Activated CD4-positive, alpha-beta T cell treated with anti-CD3 and anti-CD28 coated beads for 4 hours (primary cell): Measurements from ENCODE around the gene APCDD1.

ENCODE experiments used
- DNase-seq, 2 donors: peaks; one replicate each; pipeline ENCODE4 v3.0.0-alpha.2; 2020

Gene APCDD1

DNA sequence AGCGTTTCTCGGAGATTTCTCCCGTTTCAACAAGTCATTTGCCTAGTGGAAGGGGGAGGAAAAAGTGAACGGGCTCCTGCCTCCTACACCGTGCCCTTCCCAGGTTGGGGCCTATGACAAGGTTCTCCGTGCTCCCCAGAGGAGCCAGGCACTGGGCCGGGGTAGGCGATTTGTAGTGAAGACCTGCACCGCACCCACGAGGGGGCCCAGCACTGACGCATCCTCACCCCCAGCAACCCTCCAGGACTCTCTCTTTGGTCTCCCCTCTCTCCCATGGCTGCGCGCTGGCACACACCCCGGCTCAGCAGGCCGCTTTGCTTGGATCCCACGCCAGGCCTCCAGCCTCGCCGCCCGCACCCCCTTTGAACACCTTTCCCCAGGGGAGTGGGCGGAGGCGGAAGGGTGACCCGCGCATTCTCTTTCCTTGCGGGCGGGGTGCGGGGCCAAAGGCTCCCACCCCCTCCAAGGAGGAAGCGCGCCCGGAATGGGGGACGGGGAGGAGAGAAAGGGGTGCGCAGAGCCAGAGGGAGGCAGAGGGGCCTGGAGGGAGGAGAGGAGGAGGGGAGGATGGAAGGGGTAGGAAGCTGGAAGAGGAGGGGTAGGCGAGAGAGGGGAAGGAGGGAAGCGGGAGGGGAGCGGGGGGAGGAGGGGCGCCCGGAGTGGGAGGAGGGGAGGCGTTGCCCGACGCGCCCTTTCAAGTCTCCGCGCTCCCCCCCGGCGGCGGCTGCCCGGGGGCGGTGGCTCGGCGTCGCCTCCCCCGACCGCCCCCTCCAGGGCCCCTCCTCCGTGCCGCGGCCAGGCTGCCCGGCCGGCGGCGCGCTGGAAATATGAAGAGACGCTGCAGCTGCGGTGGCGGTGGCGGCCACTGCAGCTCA lies at the start of gene APCDD1:
TSS of gene APCDD1 (plus strand) at position 830 of the 875 bp plus-strand sequence. CDS start 347 bp downstream, outside the sequence.
- DNase-seq, result no peak

- no peak for DNase-seq
These were observed 49.4 kb upstream of the APCDD1 start for GRCh38 chr18:10405014-10405493.

DNA sequence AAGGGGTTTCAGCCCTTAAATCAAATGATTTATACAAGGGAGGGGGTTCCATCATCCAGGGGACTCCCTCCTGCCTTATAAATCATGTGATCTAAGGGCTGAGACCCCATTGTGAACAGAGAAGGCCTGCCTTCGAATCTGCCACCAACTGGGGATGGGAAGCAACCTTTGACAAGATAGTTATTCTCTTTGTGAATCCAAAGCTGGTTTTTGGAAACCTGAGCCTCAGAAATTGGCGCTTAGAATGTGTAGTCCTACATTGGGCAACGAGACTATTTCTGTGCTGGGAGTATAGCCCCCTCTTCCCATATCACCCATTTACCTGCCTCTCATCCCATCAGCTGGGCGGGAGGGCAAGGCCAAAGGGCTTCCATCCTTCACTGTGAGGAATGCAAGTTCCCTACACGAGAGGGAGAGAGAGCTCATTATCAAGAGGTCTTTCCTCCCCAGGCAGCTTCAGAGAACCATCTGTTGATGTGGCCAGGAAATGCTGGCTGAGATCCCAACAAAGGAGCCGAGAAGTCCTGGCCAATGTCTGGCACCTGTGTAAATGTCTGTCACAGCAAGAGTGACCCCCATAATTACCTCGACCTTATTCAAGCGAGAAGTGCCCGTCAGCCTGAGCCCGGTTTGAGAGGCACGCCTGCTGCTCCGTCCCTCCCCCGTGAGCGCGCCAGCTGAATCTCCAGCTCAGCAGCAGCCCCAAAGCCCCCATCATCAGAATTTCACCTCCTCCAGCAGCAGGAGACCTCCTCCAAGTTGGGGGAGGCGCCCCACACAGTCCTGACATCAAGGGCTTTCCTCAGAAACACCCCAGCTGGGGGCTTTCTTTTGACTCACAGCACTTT lies 48.4 kb upstream of the APCDD1 start:
- no peak for DNase-seq

- no peak for DNase-seq
These were observed 46.3 kb upstream of the APCDD1 start for GRCh38 chr18:10408131-10408530.

- no peak for DNase-seq
These were observed 45.4 kb upstream of the APCDD1 start for GRCh38 chr18:10409041-10409440.

DNA sequence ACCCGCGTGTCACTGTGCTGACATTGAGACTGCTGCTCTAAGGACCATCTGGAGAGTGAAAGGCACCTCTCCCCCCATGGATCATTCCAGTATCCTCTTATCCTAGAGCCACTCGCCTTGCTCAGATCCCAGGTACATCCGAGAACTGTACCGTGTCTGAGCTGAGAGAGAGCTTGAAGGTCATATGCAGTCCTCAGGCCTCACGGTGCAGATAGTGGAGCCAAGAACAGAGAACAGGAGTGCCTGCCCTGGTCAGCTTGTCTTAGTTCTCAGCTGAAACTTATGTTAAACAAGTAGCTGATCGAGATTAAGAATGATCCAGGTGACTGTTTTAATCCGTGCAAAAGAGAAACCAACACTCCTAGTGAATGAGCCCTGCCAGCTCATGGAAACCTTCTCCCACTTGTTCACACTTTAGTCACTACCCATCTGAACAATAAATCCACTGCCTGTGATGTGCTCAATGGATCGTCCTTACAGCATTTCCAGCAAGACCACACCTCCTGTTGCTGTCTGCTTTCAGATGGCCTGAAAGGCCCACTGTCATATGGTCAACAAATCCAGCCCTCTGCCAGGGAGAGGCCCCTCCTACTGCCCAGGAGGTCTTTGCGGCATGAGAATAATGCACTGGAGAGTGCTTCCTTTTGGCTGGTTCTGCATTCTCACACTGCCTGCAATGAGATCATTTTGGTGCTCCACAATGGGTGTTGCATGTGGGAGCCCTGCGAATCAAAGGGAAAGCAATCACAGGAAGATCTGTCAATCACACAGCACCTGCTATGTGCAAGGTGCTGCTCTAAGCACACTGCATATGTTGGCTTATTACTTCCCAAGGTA lies 43.7 kb upstream of the APCDD1 start:
- DNase-seq, result no peak

DNA sequence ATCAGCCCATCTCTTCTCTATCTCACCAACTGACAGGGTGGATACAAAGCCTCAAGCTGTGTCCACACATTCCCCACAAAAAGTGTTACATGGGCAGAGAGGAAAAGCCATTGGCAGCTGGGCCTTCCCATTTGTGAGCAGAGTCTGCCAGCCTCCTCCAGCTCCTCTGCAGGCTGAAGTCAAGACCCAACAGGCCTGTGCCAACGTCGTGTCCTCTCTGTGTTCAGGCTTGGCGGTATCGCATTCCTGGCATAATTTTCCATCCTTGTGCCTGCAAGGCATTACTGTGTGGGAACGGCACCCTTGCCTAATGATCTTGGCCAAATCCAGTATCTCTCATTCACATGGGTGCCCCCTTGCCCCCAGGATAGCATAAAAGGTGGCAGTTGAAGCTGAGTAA lies 41.5 kb upstream of the APCDD1 start:
- DNase-seq, result no peak

- DNase-seq, result no peak
These were observed 40.7 kb upstream of the APCDD1 start for GRCh38 chr18:10413722-10414121.

DNA sequence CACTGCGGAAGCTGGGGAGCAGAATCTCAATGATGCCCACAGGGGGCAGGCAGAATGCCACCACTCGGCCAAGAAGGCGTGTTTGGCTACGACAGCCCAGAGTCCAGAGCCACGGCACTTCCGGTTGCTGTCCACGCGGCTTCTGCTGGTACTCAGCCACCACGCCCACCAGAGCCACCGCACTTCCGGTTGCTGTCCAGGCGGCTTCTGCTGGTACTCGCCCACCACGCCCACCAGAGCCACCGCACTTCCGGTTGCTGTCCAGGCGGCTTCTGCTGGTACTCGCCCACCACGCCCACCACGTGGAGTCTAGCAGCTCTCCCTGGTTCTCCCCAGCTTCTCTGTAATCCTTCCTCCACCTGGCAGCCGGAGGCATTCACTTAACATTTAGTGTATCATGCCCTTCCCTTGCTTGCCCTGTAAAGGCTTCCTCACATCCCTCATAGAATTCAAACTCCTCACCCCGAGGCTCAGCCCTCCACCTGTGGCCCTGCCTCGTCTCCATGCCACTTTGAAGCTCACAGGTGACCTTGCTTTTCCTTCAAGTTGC lies 40.1 kb upstream of the APCDD1 start:
- no peak for DNase-seq

GRCh38 chr18:10416065-10416464 lies 38.4 kb upstream of the APCDD1 start:
- DNase-seq, result no peak

GRCh38 chr18:10417191-10417590 lies 37.2 kb upstream of the APCDD1 start:
- DNase-seq, result no peak

GRCh38 chr18:10417664-10418063 lies 36.8 kb upstream of the APCDD1 start:
- DNase-seq, result no peak

- DNase-seq, result no peak
These were observed 35.6 kb upstream of the APCDD1 start for GRCh38 chr18:10418836-10419235.

- no peak for DNase-seq
These were observed 34.9 kb upstream of the APCDD1 start for GRCh38 chr18:10419420-10420103.

- no peak for DNase-seq
These were observed 33.7 kb upstream of the APCDD1 start for GRCh38 chr18:10420561-10421352.

- no peak for DNase-seq
These were observed 32.6 kb upstream of the APCDD1 start for GRCh38 chr18:10421859-10422258.

DNA sequence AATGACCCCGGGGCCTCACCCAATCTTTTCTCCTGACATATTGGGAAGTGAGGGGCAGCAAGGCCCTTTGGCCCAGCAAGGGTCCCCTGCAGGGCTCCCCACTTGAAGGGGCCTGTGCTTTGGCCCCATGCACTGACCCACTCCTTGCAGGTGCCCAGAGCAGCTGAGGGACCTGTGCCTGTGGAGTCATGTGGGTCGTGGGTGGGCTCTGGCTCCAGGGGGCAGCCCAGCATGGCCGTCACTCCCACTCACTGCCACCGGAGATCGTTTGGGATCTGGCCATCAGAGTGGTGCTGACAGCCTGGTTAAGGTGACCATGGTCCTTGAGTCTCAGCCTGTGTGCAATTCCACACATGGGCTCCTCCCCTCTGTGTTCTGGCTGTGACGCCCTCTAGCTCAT lies 31.7 kb upstream of the APCDD1 start:
- DNase-seq, result no peak

- DNase-seq, result no peak
These were observed 29.7 kb upstream of the APCDD1 start for GRCh38 chr18:10424585-10425307.

DNA sequence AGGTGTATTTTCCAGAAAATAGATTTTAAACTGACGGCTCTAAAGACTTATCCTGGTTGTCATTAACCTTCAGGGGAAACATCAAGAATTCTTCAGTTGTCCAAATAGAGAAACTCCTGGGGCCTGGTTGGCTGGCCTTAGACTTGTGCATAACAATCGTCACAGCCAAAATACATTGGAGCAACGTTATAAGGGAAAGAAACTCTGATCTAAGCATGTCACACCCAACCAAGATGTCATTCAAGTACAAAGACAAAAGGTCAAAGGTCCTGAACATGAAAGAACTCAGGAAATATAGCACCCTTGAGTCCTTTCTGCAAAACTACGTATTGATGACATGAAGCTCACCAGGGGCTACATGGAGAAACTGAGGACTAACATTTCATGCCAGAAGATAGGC lies 23.8 kb upstream of the APCDD1 start:
- no peak for DNase-seq

DNA sequence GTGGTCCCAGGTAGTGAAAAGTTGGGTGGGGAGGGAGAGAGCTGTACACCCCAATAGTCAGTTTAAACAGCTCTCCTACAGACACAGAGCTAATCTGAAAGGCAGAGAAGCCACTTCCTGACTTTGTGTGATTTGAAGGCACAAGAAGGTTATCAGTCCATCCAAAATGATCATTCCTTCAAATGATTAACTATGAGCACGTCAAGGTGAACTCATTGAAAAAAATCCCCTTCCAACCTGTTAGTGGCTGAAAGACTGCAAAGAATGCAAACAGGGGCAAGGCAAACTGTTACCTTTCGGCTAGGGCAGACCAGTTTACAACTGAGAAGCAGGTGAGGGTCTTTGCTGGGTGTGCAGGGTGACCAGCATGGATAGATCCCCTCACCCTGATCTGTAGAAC lies 22.8 kb upstream of the APCDD1 start:
- no peak for DNase-seq
